ENCODE data around the gene SIX3. TPM values are rescaled to one million over a fixed set of nuclear protein-coding genes. Genes with fewer than 3 reads are reported as not detected.

SIX3 gene
- total RNA-seq, 3 donors from 2014 or later (not counting 1 experiment from before 2014, with no cell fraction given): 0.15 to 0.39 TPM; not detected in 1

DNA sequence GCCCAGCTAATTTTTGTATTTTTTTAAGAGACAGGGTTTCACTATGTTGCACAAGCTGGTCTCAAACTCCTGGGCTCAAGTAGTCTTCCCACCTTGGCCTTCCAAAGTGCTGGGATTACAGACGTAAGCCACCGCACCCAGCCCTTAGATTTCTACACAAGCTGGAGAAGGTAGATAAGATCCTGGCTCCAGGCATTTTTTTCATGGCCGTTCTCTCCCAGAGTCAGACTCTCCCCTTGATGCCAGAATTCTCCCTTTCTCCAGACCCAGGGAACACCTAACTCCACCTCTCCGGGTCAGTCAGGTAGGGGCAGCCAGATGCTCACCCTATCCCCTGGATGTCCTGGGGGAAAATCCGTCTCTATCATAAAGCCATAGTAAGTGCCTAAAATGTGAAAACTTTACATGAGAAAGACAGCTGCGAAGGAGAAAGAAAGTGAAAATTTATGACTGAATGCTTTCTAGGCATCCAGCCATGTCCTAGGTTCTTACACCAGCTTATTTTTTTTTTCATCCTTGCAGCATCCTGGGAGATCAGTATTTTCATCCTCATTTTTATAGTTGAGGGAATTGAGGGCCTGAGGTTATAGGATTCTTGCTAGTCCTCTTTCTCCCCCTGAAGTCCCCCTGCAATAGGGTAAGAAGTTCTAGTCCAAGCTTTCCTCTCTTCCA is 16.3 kb downstream of the SIX3 start:
- Histone ChIP-seq H3K4me1 (ENCODE audit: control insufficient read depth, insufficient read depth, low read length) (peaks cover 8% of the 10 kb centered on the region), H3K36me3 (ENCODE audit: control insufficient read depth, insufficient read depth, low read length) (no peaks in the 10 kb centered on the region), H3K4me3 (ENCODE audit: low read length) (no peak overlapping the region), H3K9me3 (ENCODE audit: control insufficient read depth, insufficient read depth, low read length) (no peaks in the 10 kb centered on the region), H3K27me3 (ENCODE audit: control insufficient read depth, insufficient read depth, low read length) (peaks cover 17% of the 10 kb centered on the region), H3K27ac (ENCODE audit: low read length) (no peak overlapping the region)
- peaks cover 5 to 10% of the 10 kb centered on the region in 2 donors for H3K4me1 Mint-ChIP-seq
- H3K9me3 Mint-ChIP-seq: no peaks in the 10 kb centered on the region
- H3K27ac Mint-ChIP-seq: no peak overlapping the region
- WGBS (ENCODE audit: insufficient coverage): 76% methylated on average over 4 of the region's 6 CpGs
- ATAC-seq: no peak
- no peak for DNase-seq
- no peaks in the 10 kb centered on the region for H3K36me3 Mint-ChIP-seq
- peaks cover 48 to 66% of the 10 kb centered on the region in 2 donors for H3K27me3 Mint-ChIP-seq (ENCODE audit: low read depth in 2 of 2)
- TF ChIP-seq, protein P1, sequence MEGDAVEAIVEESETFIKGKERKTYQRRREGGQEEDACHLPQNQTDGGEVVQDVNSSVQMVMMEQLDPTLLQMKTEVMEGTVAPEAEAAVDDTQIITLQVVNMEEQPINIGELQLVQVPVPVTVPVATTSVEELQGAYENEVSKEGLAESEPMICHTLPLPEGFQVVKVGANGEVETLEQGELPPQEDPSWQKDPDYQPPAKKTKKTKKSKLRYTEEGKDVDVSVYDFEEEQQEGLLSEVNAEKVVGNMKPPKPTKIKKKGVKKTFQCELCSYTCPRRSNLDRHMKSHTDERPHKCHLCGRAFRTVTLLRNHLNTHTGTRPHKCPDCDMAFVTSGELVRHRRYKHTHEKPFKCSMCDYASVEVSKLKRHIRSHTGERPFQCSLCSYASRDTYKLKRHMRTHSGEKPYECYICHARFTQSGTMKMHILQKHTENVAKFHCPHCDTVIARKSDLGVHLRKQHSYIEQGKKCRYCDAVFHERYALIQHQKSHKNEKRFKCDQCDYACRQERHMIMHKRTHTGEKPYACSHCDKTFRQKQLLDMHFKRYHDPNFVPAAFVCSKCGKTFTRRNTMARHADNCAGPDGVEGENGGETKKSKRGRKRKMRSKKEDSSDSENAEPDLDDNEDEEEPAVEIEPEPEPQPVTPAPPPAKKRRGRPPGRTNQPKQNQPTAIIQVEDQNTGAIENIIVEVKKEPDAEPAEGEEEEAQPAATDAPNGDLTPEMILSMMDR (IDR thresholded peaks at IDR 0.05): no peak
- intact Hi-C loops (cut with micrococcal nuclease): loop anchor here (5.0 kb wide), 1 partner anchor 870 kb away; no protein-coding TSS in a partner anchor
- H3K4me3 Mint-ChIP-seq: no peak overlapping the region

GRCh38 chr2:44959855-44960254 is 18.4 kb downstream of the SIX3 start:
- no peak overlapping the region for H3K27ac ChIP-seq (ENCODE audit: low read length)
- peaks cover 7% of the 10 kb centered on the region for H3K4me1 ChIP-seq (ENCODE audit: control insufficient read depth, insufficient read depth, low read length)
- whole genome bisulfite sequencing (ENCODE audit: insufficient coverage): 83% methylated on average over 6 of the region's 6 CpGs
- Mint-ChIP-seq H3K4me3 (no peak overlapping the region), H3K27me3 (ENCODE audit: low read depth in 2 of 2) (peaks cover 40 to 60% of the 10 kb centered on the region in 2 donors), H3K36me3 (no peaks in the 10 kb centered on the region), H3K27ac (no peak overlapping the region), H3K4me1 (peaks cover 5 to 10% of the 10 kb centered on the region in 2 donors), H3K9me3 (no peaks in the 10 kb centered on the region)
- no peak for ATAC-seq
- no peak for DNase-seq
- no peak overlapping the region for H3K4me3 ChIP-seq (ENCODE audit: low read length)
- no peaks in the 10 kb centered on the region for H3K9me3 ChIP-seq (ENCODE audit: control insufficient read depth, insufficient read depth, low read length)
- intact Hi-C loops (cut with micrococcal nuclease): loop anchor here (5.0 kb wide), 1 partner anchor 873 kb away; no protein-coding TSS in a partner anchor
- H3K27me3 ChIP-seq (ENCODE audit: control insufficient read depth, insufficient read depth, low read length): peaks cover 6% of the 10 kb centered on the region
- TF ChIP-seq, protein P1 (IDR thresholded peaks at IDR 0.05): no peak
- no peaks in the 10 kb centered on the region for H3K36me3 ChIP-seq (ENCODE audit: control insufficient read depth, insufficient read depth, low read length)

DNA sequence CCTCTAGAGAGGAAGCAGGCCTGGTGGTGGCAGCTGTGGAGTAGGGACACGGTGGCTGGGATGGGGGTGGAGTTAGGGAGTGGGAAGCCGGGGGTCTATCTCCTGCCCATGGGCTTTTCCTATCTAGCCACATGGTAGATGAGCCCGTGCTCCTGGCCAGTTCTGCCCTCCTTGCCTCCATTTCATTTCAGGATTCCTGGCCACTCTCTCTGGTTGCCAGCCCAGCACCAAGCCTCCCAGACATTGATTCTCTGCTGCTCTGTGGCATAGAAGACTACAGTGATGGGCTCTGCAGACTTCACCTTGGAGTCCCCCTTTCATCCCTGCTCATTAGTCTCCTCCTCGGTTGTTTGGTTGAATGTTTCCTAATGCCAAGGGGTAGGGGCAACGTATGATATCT is 19.4 kb downstream of the SIX3 start:
- DNase-seq: no peak

More for the DNA sequence above, 19.4 kb downstream of the SIX3 start:
- Histone ChIP-seq H3K4me3 (ENCODE audit: low read length) (no peak overlapping the region), H3K36me3 (ENCODE audit: control insufficient read depth, insufficient read depth, low read length) (no peaks in the 10 kb centered on the region), H3K9me3 (ENCODE audit: control insufficient read depth, insufficient read depth, low read length) (no peaks in the 10 kb centered on the region), H3K27me3 (ENCODE audit: control insufficient read depth, insufficient read depth, low read length) (no peaks in the 10 kb centered on the region), H3K27ac (ENCODE audit: low read length) (no peak overlapping the region), H3K4me1 (ENCODE audit: control insufficient read depth, insufficient read depth, low read length) (no peaks in the 10 kb centered on the region)
- H3K4me1 Mint-ChIP-seq: peaks cover 1 to 3% of the 10 kb centered on the region in 2 donors
- TF ChIP-seq, protein P1 (IDR thresholded peaks at IDR 0.05): no peak
- no peaks in the 10 kb centered on the region for H3K9me3 Mint-ChIP-seq
- H3K27ac Mint-ChIP-seq: no peak overlapping the region
- intact Hi-C loops (cut with micrococcal nuclease): no loop called here
- WGBS (ENCODE audit: insufficient coverage): 80% methylated on average over 5 of the region's 5 CpGs
- H3K27me3 Mint-ChIP-seq (ENCODE audit: low read depth in 2 of 2): peaks cover 32 to 54% of the 10 kb centered on the region in 2 donors
- no peaks in the 10 kb centered on the region for H3K36me3 Mint-ChIP-seq
- H3K4me3 Mint-ChIP-seq: no peak overlapping the region
- ATAC-seq: no peak
